Activated CD4-positive, alpha-beta T cell treated with anti-CD3 and anti-CD28 coated beads, Interleukin-2, amount 10 ng/mL, durations not matched to agents 7 days and 5 days (primary cell): ENCODE data around the gene UBXN1. TPM values are rescaled to one million over a fixed set of nuclear protein-coding genes. Genes with fewer than 3 reads are reported as not detected.
"Not testable (repeated sequence)": the region's sequence is repeated elsewhere in the genome, so short reads cannot be mapped to it uniquely, and the experiment has no call there.

ENCODE experiments used
- CTCF ChIA-PET: fragments of 350-600 bp; sonication (Branson Sonifier 250); formaldehyde crosslinking; loops from one replicate; lab custom pipeline; 2021; ENCODE audit warnings: antibody characterized with exemption; lab: Charles Lee
- POLR2A ChIA-PET: fragments of 350-600 bp; sonication (Branson Sonifier 250); formaldehyde crosslinking; loops from one replicate; lab custom pipeline; 2021; ENCODE audit warnings: antibody characterized with exemption; lab: Charles Lee
- DNase-seq: peaks from one replicate; pipeline ENCODE4 v3.0.0-alpha.2; 2020
- H3K27ac Mint-ChIP-seq: one replicate; pipeline ENCODE4 v1.8.0; 2021; ENCODE audit warnings: mild to moderate bottlenecking, moderate library complexity, mixed read lengths
- H3K27me3 Mint-ChIP-seq: one replicate; pipeline ENCODE4 v1.8.0; 2021; ENCODE audit warnings: mixed read lengths
- H3K36me3 Mint-ChIP-seq: one replicate; pipeline ENCODE4 v1.8.0; 2021; ENCODE audit warnings: low read depth, mixed read lengths
- H3K4me1 Mint-ChIP-seq: one replicate; pipeline ENCODE4 v1.8.0; 2021; ENCODE audit warnings: mixed read lengths
- H3K4me3 Mint-ChIP-seq: one replicate; pipeline ENCODE4 v1.8.0; 2021; ENCODE audit warnings: mild to moderate bottlenecking, moderate library complexity, mixed read lengths
- H3K9me3 Mint-ChIP-seq: one replicate; pipeline ENCODE4 v1.8.0; 2021; ENCODE audit warnings: mixed read lengths
- total RNA-seq, 2 experiments: library from RNA; stranded (reverse); gene quantifications; one replicate each; pipeline ENCODE4 v1.2.3, GENCODE V29; 2021

Gene UBXN1
- total RNA-seq, 2 experiments from 2014 or later, result 126 to 146 TPM

DNA sequence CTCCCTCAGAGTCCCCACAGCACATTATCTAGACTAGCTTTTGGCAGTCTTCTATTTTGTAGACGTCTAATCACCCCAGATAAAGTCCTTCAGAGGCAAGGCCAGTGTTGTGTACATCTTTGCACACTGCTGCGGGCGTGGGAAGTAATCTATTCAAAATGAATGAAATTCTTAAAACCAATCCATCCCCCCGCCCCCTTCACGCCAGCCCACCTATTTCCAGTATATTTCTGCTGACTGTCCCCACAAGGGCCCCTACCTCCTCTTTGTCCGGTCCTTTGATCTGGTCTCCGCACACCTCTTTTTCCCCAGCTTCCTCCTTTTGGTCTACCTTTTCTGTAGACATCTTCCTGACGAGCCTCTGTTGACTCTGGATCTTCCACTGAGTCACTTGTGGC is 28.0 kb upstream of the UBXN1 start:
- no peak for DNase-seq
- peak overlapping the region; percentile 72 for H3K27ac Mint-ChIP-seq
- H3K4me1 Mint-ChIP-seq, result peaks cover 53% of the 10 kb centered on the region
- H3K9me3 Mint-ChIP-seq, result no peaks in the 10 kb centered on the region
- H3K27me3 Mint-ChIP-seq, result no peaks in the 10 kb centered on the region
- H3K4me3 Mint-ChIP-seq, result peak overlapping the region; percentile 88
- ChIA-PET CTCF (interaction anchor here (0.6 to 3.1 kb wide), 10 partner anchors 8 to 174 kb away, joined by 3 to 15 read pairs (median 4); partner anchors contain the start of genes LBHD1, SLC3A2, TMEM179B and UQCC3), POLR2A (interaction anchor here (0.6 kb wide), 1 partner anchor 35 kb away, joined by 3 read pairs; the partner anchor contains the start of gene LBHD1)
- H3K36me3 Mint-ChIP-seq, result peaks cover 32% of the 10 kb centered on the region

- no peaks in the 10 kb centered on the region for H3K27me3 Mint-ChIP-seq
Observed at GRCh38 chr11:62705880-62706849, 27.3 kb upstream of the UBXN1 start.

GRCh38 chr11:62705413-62705812 is 26.5 kb upstream of the UBXN1 start:
- H3K36me3 Mint-ChIP-seq, result peaks cover 33% of the 10 kb centered on the region
- no peak for DNase-seq
- H3K27ac Mint-ChIP-seq, result peak overlapping the region; percentile 81
- H3K9me3 Mint-ChIP-seq, result no peaks in the 10 kb centered on the region
- H3K4me3 Mint-ChIP-seq, result peak overlapping the region; percentile 88
- no peaks in the 10 kb centered on the region for H3K27me3 Mint-ChIP-seq
- ChIA-PET POLR2A (interaction anchor here (0.7 kb wide), 1 partner anchor 21 kb away, joined by 3 read pairs; the partner anchor contains the start of gene HNRNPUL2), CTCF (interaction anchor here (0.7 to 3.1 kb wide), 12 partner anchors 11 to 310 kb away, joined by 3 to 15 read pairs (median 3); partner anchors contain the start of genes TMEM179B, TUT1 and UBXN1)
- peaks cover 44% of the 10 kb centered on the region for H3K4me1 Mint-ChIP-seq

More at GRCh38 chr11:62705880-62706849, 27.3 kb upstream of the UBXN1 start:
- POLR2A ChIA-PET, result interaction anchor here (0.6 to 0.7 kb wide), 2 partner anchors 21 to 34 kb away, joined by 3 read pairs; partner anchors contain the start of genes HNRNPUL2 and LBHD1
- H3K4me3 Mint-ChIP-seq, result peak overlapping the region; percentile 88
- peak; percentile 94 for DNase-seq
- peak overlapping the region; percentile 81 for H3K27ac Mint-ChIP-seq
- CTCF ChIA-PET, result interaction anchor here (0.7 to 3.1 kb wide), 17 partner anchors 9 to 311 kb away, joined by 3 to 15 read pairs (median 3); partner anchors contain the start of genes LBHD1, SLC3A2, TMEM179B and TUT1
- H3K9me3 Mint-ChIP-seq, result no peaks in the 10 kb centered on the region
- H3K4me1 Mint-ChIP-seq, result peaks cover 49% of the 10 kb centered on the region
- peaks cover 34% of the 10 kb centered on the region for H3K36me3 Mint-ChIP-seq

GRCh38 chr11:62703921-62704320 is 25.0 kb upstream of the UBXN1 start:
- H3K9me3 Mint-ChIP-seq, POLR2A ChIA-PET, DNase-seq, H3K4me3 Mint-ChIP-seq, H3K27ac Mint-ChIP-seq, H3K27me3 Mint-ChIP-seq: not testable (repeated sequence)
- CTCF ChIA-PET, result interaction anchor here (0.7 to 2.3 kb wide), 3 partner anchors 10 to 71 kb away, joined by 4 to 11 read pairs (median 4); no protein-coding TSS in a partner anchor
- Mint-ChIP-seq H3K36me3 (peaks cover 24% of the 10 kb centered on the region), H3K4me1 (peaks cover 38% of the 10 kb centered on the region)

DNA sequence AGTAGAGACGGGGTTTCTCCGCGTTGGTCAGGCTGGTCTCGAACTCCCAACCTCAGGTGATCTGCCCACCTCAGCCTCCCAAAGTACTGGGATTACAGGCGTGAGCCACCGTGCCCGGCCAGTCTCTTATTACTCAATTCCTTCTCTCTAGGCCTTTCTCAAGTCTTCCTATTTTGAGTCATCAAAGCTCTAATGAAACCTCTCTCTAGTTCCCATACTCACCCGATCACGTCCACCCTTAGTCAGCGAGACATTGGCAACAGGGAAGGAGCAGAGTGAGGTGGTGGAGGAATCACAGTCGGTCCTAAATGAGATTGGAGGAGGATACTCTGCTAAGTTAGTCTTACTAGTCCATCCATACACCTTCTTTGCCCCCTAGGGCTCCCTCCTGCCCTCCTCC is 23.4 kb upstream of the UBXN1 start:
- ChIA-PET CTCF (interaction anchor here (1.2 to 1.4 kb wide), 2 partner anchors 10 to 108 kb away, joined by 3 to 6 read pairs; no protein-coding TSS in a partner anchor), POLR2A (no interaction called here)
- H3K4me1 Mint-ChIP-seq, result peaks cover 21% of the 10 kb centered on the region
- no peak overlapping the region for H3K27ac Mint-ChIP-seq
- H3K27me3 Mint-ChIP-seq, result no peaks in the 10 kb centered on the region
- no peak overlapping the region for H3K4me3 Mint-ChIP-seq
- no peaks in the 10 kb centered on the region for H3K9me3 Mint-ChIP-seq
- DNase-seq, result no peak
- peaks cover 25% of the 10 kb centered on the region for H3K36me3 Mint-ChIP-seq

DNA sequence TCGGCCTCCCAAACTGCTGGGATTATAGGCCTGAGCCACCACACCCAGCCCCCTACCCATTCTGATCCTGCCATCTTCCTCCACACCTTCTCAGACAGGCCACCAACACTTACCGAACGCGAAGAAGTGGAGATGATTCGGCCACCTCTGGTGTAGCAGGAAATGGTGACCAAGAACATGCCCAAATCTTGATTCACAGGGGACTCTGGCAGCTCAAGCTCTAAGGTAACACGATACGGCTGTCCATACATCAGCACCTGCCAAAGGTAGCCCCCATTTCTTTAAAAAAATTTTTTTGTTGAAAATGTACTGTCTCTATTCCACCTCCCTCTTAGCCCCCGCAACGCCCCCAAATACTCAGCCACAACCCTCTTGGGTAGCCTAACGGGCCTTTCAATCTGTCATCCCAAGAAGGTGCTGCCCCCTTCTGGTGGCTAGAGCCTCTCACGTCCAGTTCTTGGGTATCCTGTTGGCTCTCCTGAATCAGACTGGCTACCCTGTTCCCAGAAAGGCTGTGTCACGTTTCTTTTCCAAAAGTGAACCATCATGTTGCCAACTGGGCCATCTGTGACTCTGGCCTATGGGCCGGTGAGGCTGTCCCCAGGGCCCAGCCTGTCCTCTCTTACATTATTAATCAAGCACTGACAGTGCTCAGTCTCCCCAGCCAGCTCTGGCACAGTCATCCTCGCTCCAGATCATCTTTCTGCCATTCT is 15.7 kb upstream of the UBXN1 start:
- peaks cover 13% of the 10 kb centered on the region for H3K36me3 Mint-ChIP-seq
- CTCF ChIA-PET, result interaction anchor here (0.7 to 2.8 kb wide), 11 partner anchors 9 to 300 kb away, joined by 3 to 16 read pairs (median 5); partner anchors contain the start of genes LBHD1, TUT1 and UQCC3
- peaks cover 5% of the 10 kb centered on the region for H3K4me1 Mint-ChIP-seq
- POLR2A ChIA-PET, result interaction anchor here (0.7 kb wide), 1 partner anchor 124 kb away, joined by 3 read pairs; no protein-coding TSS in a partner anchor
- no peaks in the 10 kb centered on the region for H3K27me3 Mint-ChIP-seq
- H3K4me3 Mint-ChIP-seq, result no peak overlapping the region
- H3K27ac Mint-ChIP-seq, result no peak overlapping the region
- DNase-seq, result peak; percentile 83
- H3K9me3 Mint-ChIP-seq, result no peaks in the 10 kb centered on the region

- peaks cover 13% of the 10 kb centered on the region for H3K36me3 Mint-ChIP-seq
- not testable (repeated sequence) for H3K27ac Mint-ChIP-seq, H3K4me1 Mint-ChIP-seq, H3K27me3 Mint-ChIP-seq, DNase-seq, H3K4me3 Mint-ChIP-seq, H3K9me3 Mint-ChIP-seq
- POLR2A ChIA-PET, result interaction anchor here (0.6 kb wide), 1 partner anchor 979 kb away, joined by 3 read pairs; no protein-coding TSS in a partner anchor
- CTCF ChIA-PET, result interaction anchor here (0.6 to 2.8 kb wide), 9 partner anchors 8 to 353 kb away, joined by 3 to 16 read pairs (median 6); partner anchors contain the start of genes LBHD1, TUT1 and UQCC3
Observed at GRCh38 chr11:62693624-62694023, 14.8 kb upstream of the UBXN1 start.

GRCh38 chr11:62689421-62690183 is 10.7 kb upstream of the UBXN1 start, which contains the start of gene LRRN4CL:
Gene LRRN4CL, minus strand, starts transcription at chr11:62689530. Its CDS starts 1,022 bp downstream, at chr11:62688508.
- POLR2A ChIA-PET, result no interaction called here
- H3K27ac Mint-ChIP-seq, result no peak within 1 kb of the TSS
- DNase-seq, result no peak
- H3K9me3 Mint-ChIP-seq, result no peaks in the 10 kb centered on the region
- H3K27me3 Mint-ChIP-seq, result peaks cover 10% of the 10 kb centered on the region
- peaks cover under 1% of the 10 kb centered on the region for H3K4me1 Mint-ChIP-seq
- peaks cover 14% of the 10 kb centered on the region for H3K36me3 Mint-ChIP-seq
- CTCF ChIA-PET, result interaction anchor here (1.0 to 1.5 kb wide), 4 partner anchors 9 to 90 kb away, joined by 3 to 11 read pairs (median 4); partner anchors contain the start of genes C11orf98 and CSKMT
- H3K4me3 Mint-ChIP-seq, result no peak within 1 kb of the TSS

DNA sequence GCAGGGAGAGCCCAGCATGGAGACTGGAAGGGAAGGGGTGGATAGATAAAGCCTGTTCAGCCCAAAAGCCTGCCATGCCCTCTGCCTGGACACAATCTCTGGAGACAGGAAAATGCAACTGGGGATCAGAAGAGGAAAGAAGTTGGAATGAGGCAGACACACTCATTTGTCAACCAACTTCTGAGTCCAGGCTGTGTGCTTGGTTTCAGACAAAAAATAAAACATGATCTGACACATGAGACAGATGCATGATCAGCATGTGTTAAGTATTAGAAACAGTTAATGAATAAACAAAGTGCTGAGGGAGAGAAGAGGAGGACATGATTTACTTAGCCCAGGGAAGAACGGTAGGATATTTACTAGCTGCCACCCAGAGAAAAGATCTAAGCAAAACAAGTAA is 9.6 kb upstream of the UBXN1 start:
- ChIA-PET CTCF (no interaction called here), POLR2A (no interaction called here)
- no peak for DNase-seq
- Mint-ChIP-seq H3K27me3 (peaks cover 10% of the 10 kb centered on the region), H3K4me1 (no peaks in the 10 kb centered on the region), H3K4me3 (no peak overlapping the region), H3K9me3 (no peaks in the 10 kb centered on the region), H3K27ac (no peak overlapping the region), H3K36me3 (peaks cover 14% of the 10 kb centered on the region)

- ChIA-PET POLR2A (no interaction called here), CTCF (interaction anchor here (0.6 to 1.6 kb wide), 2 partner anchors 18 to 94 kb away, joined by 3 read pairs; no protein-coding TSS in a partner anchor)
- H3K27me3 Mint-ChIP-seq, result peaks cover 10% of the 10 kb centered on the region
- H3K4me1 Mint-ChIP-seq, result no peaks in the 10 kb centered on the region
- DNase-seq, result no peak
- peaks cover 11% of the 10 kb centered on the region for H3K36me3 Mint-ChIP-seq
- H3K9me3 Mint-ChIP-seq, result no peaks in the 10 kb centered on the region
- no peak overlapping the region for H3K4me3 Mint-ChIP-seq
- no peak overlapping the region for H3K27ac Mint-ChIP-seq
Observed at GRCh38 chr11:62687508-62688396, 8.9 kb upstream of the UBXN1 start.
